ENCODE data around the gene PWWP2A. TPM values are rescaled to one million over a fixed set of nuclear protein-coding genes. Genes with fewer than 3 reads are reported as not detected.

PWWP2A gene
- total RNA-seq, 1 donor from 2014 or later = 19.6 TPM

DNA sequence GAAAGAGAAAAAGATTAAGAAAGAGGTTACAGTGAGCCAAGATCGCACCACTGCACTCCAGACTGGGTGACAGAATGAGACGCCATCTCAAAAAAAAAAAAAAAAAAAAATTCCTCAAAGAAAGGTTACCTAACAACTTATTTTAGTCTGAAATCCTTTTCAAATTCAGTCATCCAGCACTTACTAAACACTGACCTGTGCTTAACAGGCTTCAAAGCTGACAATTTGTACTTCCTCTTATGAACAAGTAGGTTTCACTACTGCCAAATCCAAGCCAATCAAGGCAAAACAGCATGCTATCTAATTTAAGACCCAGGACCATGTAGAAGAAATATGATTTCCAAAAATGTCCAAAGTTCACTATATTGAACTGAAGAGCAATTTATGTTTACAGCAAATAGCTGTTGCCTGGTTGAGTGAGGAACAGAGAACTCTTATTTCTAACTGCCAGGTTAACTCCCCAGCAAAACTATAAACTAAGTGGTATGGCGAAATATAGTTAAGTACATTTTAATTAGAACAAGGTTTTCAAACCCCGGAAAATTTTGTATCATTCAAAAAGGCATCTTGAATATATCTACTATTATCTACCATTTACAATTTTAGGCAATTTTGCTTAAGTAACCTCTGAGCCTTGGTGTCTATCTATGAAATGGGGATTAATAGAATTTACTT is 13.4 kb downstream of the PWWP2A start:
- no peaks in the 10 kb centered on the region for H3K9me3 ChIP-seq (ENCODE audit: insufficient read depth, low read depth, low read length)
- Mint-ChIP-seq H3K27me3 (ENCODE audit: low read depth, unreplicated experiment) (no peaks in the 10 kb centered on the region), H3K9me3 (ENCODE audit: unreplicated experiment) (no peaks in the 10 kb centered on the region), H3K4me3 (ENCODE audit: unreplicated experiment) (no peak overlapping the region), H3K27ac (ENCODE audit: unreplicated experiment) (no peak overlapping the region), H3K4me1 (ENCODE audit: low read depth, unreplicated experiment) (peaks cover 2% of the 10 kb centered on the region), H3K36me3 (ENCODE audit: low read depth, unreplicated experiment) (peaks cover 2% of the 10 kb centered on the region)
- peaks cover 5% of the 10 kb centered on the region for H3K36me3 ChIP-seq (ENCODE audit: insufficient read depth, low read length)
- no peak overlapping the region for H3K4me2 ChIP-seq (ENCODE audit: low read length)
- TF ChIP-seq CTCF (IDR thresholded peaks at IDR 0.05; ENCODE audit: insufficient read depth, low read depth, low read length) (no peak), EZH2 (IDR thresholded peaks at IDR 0.05; ENCODE audit: insufficient read depth, low read length) (no peak)
- no peak overlapping the region for H3K4me3 ChIP-seq (ENCODE audit: insufficient read depth, low read depth, low read length)
- H3K27me3 ChIP-seq (ENCODE audit: insufficient read depth, low read length) = no peaks in the 10 kb centered on the region
- no peaks in the 10 kb centered on the region for H3K4me1 ChIP-seq (ENCODE audit: insufficient read depth, low read length)
- FAIRE-seq = no peak
- H2AFZ ChIP-seq (ENCODE audit: low read depth, low read length) = no peak overlapping the region
- no peak overlapping the region for H3K27ac ChIP-seq (ENCODE audit: low read depth, low read length)
- no peak for DNase-seq (ENCODE audit: low read depth)
- H3K79me2 ChIP-seq (ENCODE audit: insufficient read depth, low read length) = peaks cover 77% of the 10 kb centered on the region
- peaks cover 34% of the 10 kb centered on the region for H4K20me1 ChIP-seq (ENCODE audit: insufficient read depth, low read length)
- no peak overlapping the region for H3K9ac ChIP-seq (ENCODE audit: low read length)

DNA sequence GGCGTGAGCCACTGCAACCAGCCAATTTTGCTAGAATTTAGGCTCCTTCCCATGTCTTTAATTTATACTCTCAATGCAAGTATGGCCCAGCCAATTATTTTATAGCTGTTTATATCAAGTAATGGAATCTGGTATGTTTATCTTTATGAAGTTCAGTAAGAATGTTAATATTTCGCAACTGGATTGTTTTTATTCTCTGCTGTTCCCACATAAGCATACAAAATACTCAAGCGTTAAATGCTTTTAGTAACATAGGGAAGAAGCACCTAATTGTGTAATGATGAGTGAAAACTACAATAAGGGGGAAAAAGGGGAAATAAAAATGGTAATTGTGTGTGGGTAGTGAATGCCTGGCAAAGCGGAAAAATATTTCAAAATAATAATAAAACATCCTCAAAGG is 21.3 kb downstream of the PWWP2A start:
- no peaks in the 10 kb centered on the region for H3K9me3 Mint-ChIP-seq (ENCODE audit: unreplicated experiment)
- H4K20me1 ChIP-seq (ENCODE audit: insufficient read depth, low read length) = peaks cover 8% of the 10 kb centered on the region
- FAIRE-seq (no peak), DNase-seq (ENCODE audit: low read depth) (no peak)
- peaks cover 12% of the 10 kb centered on the region for H3K36me3 ChIP-seq (ENCODE audit: insufficient read depth, low read length)
- H3K4me3 ChIP-seq (ENCODE audit: insufficient read depth, low read depth, low read length) = no peak overlapping the region
- no peaks in the 10 kb centered on the region for H3K4me1 Mint-ChIP-seq (ENCODE audit: low read depth, unreplicated experiment)
- no peak overlapping the region for H3K9ac ChIP-seq (ENCODE audit: low read length)
- H3K4me3 Mint-ChIP-seq (ENCODE audit: unreplicated experiment) = peak overlapping the region; percentile 4
- no peak overlapping the region for H3K27ac ChIP-seq (ENCODE audit: low read depth, low read length)
- H3K9me3 ChIP-seq (ENCODE audit: insufficient read depth, low read depth, low read length) = no peaks in the 10 kb centered on the region
- no peaks in the 10 kb centered on the region for H3K27me3 ChIP-seq (ENCODE audit: insufficient read depth, low read length)
- H2AFZ ChIP-seq (ENCODE audit: low read depth, low read length) = no peak overlapping the region
- H3K27me3 Mint-ChIP-seq (ENCODE audit: low read depth, unreplicated experiment) = no peaks in the 10 kb centered on the region
- no peak overlapping the region for H3K27ac Mint-ChIP-seq (ENCODE audit: unreplicated experiment)
- peaks cover 4% of the 10 kb centered on the region for H3K36me3 Mint-ChIP-seq (ENCODE audit: low read depth, unreplicated experiment)
- TF ChIP-seq CTCF (IDR thresholded peaks at IDR 0.05; ENCODE audit: insufficient read depth, low read depth, low read length) = no peak
- H3K79me2 ChIP-seq (ENCODE audit: insufficient read depth, low read length) = peaks cover 51% of the 10 kb centered on the region
- no peaks in the 10 kb centered on the region for H3K4me1 ChIP-seq (ENCODE audit: insufficient read depth, low read length)
- no peak overlapping the region for H3K4me2 ChIP-seq (ENCODE audit: low read length)

DNA sequence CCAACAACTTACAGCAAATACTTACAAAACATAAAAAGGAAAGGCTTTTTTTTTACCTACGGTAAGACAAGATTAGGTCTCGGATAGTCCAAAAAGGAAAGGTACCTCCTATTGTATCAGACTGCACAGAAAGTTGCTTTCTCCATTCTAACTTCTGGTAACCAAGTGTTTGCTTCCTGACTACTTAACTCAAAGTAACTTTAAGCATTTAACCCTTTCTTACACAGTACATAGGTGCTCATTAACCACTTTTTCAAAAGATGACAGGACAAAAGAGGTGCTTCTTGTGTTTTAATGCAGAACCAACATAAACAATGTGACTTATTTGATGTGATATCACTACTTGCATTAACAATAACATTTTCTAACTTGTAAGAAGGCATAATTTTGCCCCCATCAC is 23.1 kb downstream of the PWWP2A start:
- Mint-ChIP-seq H3K4me1 (ENCODE audit: low read depth, unreplicated experiment) (peaks cover 5% of the 10 kb centered on the region), H3K27me3 (ENCODE audit: low read depth, unreplicated experiment) (no peaks in the 10 kb centered on the region), H3K9me3 (ENCODE audit: unreplicated experiment) (no peaks in the 10 kb centered on the region), H3K27ac (ENCODE audit: unreplicated experiment) (no peak overlapping the region), H3K4me3 (ENCODE audit: unreplicated experiment) (no peak overlapping the region), H3K36me3 (ENCODE audit: low read depth, unreplicated experiment) (peaks cover 6% of the 10 kb centered on the region)
- Histone ChIP-seq H3K9ac (ENCODE audit: low read length) (no peak overlapping the region), H3K79me2 (ENCODE audit: insufficient read depth, low read length) (peaks cover 47% of the 10 kb centered on the region), H3K27me3 (ENCODE audit: insufficient read depth, low read length) (no peaks in the 10 kb centered on the region), H3K9me3 (ENCODE audit: insufficient read depth, low read depth, low read length) (no peaks in the 10 kb centered on the region), H3K4me2 (ENCODE audit: low read length) (no peak overlapping the region), H3K4me3 (ENCODE audit: insufficient read depth, low read depth, low read length) (no peak overlapping the region), H3K36me3 (ENCODE audit: insufficient read depth, low read length) (peaks cover 21% of the 10 kb centered on the region), H2AFZ (ENCODE audit: low read depth, low read length) (no peak overlapping the region), H3K4me1 (ENCODE audit: insufficient read depth, low read length) (no peaks in the 10 kb centered on the region), H3K27ac (ENCODE audit: low read depth, low read length) (no peak overlapping the region), H4K20me1 (ENCODE audit: insufficient read depth, low read length) (peaks cover 8% of the 10 kb centered on the region)
- no peak for FAIRE-seq
- TF ChIP-seq CTCF (IDR thresholded peaks at IDR 0.05; ENCODE audit: insufficient read depth, low read depth, low read length) (no peak), EZH2 (IDR thresholded peaks at IDR 0.05; ENCODE audit: insufficient read depth, low read length) (no peak)
- no peak for DNase-seq (ENCODE audit: low read depth)

Data from astrocyte (in vitro differentiated cells and primary cell).